ENCODE measurements around the gene RAB40A.
A peak's percentile ranks its signal among the peaks of the same experiment; 100 is the strongest.
"Not testable (repeated sequence)": the region's sequence is repeated elsewhere in the genome, so short reads cannot be mapped to it uniquely, and the experiment has no call there.

The RAB40A gene

DNA sequence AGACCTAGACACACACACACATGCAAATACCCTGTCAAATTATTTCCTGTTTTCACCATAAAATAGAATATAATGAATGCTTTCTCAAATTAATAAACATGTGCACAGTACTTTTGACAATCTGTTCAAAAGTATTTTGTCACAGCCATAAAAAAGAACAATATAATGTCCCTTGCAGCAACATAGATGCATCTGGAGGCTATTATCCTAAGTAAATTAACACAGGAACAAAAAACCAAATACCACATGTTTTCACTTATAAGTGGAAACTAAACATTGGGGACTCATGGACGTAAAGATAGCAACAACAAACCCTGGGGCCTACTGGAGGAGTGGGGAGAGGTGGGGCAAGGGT lies 15.5 kb downstream of the RAB40A start:
- DNase-seq (no peak), ATAC-seq (replicated peaks) (no peak)
- no peaks in the 10 kb centered on the region for H3K27me3 Mint-ChIP-seq
- H3K4me3 Mint-ChIP-seq = no peak overlapping the region
- no peaks in the 10 kb centered on the region for H3K36me3 Mint-ChIP-seq
- no peaks in the 10 kb centered on the region for H3K9me3 Mint-ChIP-seq
- H3K27ac Mint-ChIP-seq = no peak overlapping the region
- no peaks in the 10 kb centered on the region for H3K4me1 Mint-ChIP-seq

DNA sequence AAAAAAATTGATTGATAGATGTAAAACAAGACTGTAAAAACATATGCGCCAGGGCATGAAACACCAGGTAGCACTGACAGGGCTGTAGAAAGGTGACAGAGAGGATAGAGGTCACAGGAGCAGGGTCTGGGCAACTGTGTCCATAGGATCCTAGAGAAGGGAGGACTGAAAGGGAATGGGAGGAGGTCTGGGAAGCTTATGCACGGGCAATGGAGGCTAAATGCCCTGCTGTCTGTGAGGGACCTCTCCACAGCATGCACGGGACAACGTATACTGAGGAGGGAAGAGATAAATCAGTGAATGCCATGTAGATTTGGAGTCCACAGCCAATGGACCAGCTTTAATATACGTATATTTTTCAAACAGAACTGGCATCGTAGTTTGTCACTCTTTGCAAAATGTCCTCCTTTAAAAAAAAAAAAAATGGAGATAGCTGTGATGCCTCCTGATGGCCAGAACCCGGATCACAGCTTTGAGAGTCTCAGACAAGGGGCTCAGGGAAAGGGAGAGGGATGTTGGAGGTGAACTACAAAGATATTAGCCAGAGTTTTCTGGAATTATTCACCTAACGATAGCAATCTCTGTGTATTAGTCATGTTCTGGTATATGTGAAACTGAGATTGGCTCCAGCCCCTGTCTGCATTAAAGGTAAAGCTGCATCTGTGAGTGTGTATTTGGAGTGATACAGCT lies 16.0 kb downstream of the RAB40A start:
- no peaks in the 10 kb centered on the region for H3K27me3 Mint-ChIP-seq
- ATAC-seq (replicated peaks) = no peak
- no peak for DNase-seq
- H3K4me1 Mint-ChIP-seq = no peaks in the 10 kb centered on the region
- no peak overlapping the region for H3K4me3 Mint-ChIP-seq
- H3K27ac Mint-ChIP-seq = no peak overlapping the region
- no peaks in the 10 kb centered on the region for H3K36me3 Mint-ChIP-seq
- H3K9me3 Mint-ChIP-seq = no peaks in the 10 kb centered on the region

DNA sequence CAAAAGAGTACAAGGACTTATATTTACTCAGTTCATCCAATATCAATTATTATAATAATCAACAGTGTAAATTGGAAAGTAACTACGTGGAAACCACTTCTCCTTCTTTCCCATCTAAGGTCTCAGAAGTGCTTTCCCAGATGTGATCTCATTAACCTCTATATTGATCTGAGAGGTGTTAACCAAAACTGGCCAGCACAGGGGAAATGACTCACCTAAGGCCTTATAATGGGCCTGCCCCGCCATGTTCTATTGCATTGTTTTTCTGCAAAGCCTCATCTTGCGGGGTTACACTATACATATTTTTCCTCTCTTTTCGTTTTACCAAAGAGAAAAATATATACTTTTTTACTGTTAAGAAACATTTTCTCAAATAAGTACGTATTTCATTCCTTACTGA lies 20.5 kb downstream of the RAB40A start:
- ATAC-seq (replicated peaks) = no peak
- peaks cover 0 to 4% of the 10 kb centered on the region in 2 donors for H3K9me3 Mint-ChIP-seq

DNA sequence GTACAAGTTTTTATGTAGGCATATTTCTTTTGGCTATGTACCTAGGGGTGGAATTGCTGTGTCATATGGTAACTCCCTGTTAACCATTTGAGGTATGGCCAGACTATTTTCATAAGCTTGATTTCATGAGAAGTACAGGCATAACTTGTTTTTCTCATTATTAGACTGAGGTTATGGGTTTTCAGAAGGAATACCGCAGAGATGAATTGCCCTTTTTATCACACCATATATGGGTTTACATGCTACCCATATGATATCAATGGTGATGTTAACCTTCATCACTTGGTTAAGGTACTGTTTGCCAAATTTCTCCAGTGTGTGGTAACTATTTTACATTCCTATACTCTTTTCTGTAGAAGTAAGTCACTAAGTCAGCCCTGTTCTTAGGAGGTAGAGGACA lies 23.5 kb downstream of the RAB40A start:
- no peak for DNase-seq
- Mint-ChIP-seq H3K4me1 (peaks cover 5 to 10% of the 10 kb centered on the region in 2 donors), H3K9me3 (peaks cover 0 to 4% of the 10 kb centered on the region in 2 donors), H3K27me3 (peaks cover 0 to 7% of the 10 kb centered on the region in 2 donors), H3K36me3 (no peaks in the 10 kb centered on the region), H3K4me3 (no peak overlapping the region), H3K27ac (no peak overlapping the region)
- ATAC-seq (replicated peaks) = no peak

More for the DNA sequence above, 20.5 kb downstream of the RAB40A start:
- H3K4me3 Mint-ChIP-seq = no peak overlapping the region
- peaks cover 0 to 3% of the 10 kb centered on the region in 2 donors for H3K27me3 Mint-ChIP-seq
- DNase-seq = no peak
- H3K27ac Mint-ChIP-seq = no peak overlapping the region
- no peaks in the 10 kb centered on the region for H3K36me3 Mint-ChIP-seq
- H3K4me1 Mint-ChIP-seq = peaks cover 5 to 10% of the 10 kb centered on the region in 2 donors

DNA sequence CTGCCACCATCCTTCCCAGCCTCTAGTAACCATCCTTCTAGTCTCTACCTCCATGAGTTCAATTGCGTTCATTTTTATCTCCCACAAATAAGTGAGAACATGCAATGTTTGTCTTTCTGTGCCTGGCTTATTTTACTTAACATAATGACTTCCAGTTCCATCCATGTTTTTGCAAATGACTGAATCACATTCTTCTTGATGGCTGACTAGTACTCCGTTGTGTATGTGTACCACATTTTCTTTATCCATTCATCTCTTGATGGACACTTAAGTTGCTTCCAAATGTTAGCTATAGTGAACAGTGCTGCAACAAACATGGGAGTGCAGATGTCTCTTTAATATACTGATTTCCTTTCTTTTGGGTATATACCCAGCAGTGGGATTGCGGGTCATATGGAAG lies 25.7 kb downstream of the RAB40A start:
- not testable (repeated sequence) for H3K27ac Mint-ChIP-seq; H3K36me3 Mint-ChIP-seq; H3K27me3 Mint-ChIP-seq; H3K4me1 Mint-ChIP-seq; DNase-seq; H3K9me3 Mint-ChIP-seq; H3K4me3 Mint-ChIP-seq; ATAC-seq (replicated peaks)

DNA sequence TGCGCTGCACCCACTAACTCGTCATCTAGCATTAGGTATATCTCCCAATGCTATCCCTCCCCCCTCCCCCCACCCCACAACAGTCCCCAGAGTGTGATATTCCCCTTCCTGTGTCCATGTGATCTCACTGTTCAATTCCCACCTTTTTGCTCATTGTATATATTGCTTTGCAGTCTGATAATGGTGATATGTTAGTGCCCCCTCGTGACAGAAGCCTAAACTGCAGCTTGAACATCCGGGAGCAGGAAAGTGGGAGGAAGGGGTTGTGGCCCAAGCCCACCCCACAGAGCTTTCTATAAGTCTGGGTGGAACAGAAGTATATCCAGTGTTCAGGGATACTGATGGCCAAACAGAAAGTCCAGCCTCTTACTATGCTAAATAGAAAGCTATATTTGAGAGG lies 29.6 kb downstream of the RAB40A start:
- not testable (repeated sequence) for ATAC-seq (replicated peaks); H3K4me3 Mint-ChIP-seq; H3K36me3 Mint-ChIP-seq; H3K27ac Mint-ChIP-seq; H3K9me3 Mint-ChIP-seq; H3K27me3 Mint-ChIP-seq; H3K4me1 Mint-ChIP-seq; DNase-seq

DNA sequence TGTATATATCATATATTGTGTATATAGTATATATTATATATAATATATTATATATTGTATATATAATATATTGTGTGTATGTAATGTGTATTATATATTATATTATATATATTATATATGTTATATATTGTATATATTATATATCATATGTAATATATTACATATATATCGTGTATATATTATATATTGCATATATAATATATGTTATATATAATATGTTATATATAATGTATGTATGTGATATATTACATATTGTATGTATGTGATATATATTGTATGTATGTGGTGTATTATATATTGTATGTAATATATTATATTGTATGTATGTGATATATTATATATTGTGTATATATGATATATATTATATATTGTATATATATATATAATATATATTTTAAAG lies 30.5 kb downstream of the RAB40A start:
- H3K36me3 Mint-ChIP-seq = no peaks in the 10 kb centered on the region
- H3K4me3 Mint-ChIP-seq = no peak overlapping the region
- no peaks in the 10 kb centered on the region for H3K4me1 Mint-ChIP-seq
- no peaks in the 10 kb centered on the region for H3K9me3 Mint-ChIP-seq
- no peak overlapping the region for H3K27ac Mint-ChIP-seq
- DNase-seq (no peak), ATAC-seq (replicated peaks) (no peak)
- H3K27me3 Mint-ChIP-seq = peaks cover 0 to 3% of the 10 kb centered on the region in 2 donors

DNA sequence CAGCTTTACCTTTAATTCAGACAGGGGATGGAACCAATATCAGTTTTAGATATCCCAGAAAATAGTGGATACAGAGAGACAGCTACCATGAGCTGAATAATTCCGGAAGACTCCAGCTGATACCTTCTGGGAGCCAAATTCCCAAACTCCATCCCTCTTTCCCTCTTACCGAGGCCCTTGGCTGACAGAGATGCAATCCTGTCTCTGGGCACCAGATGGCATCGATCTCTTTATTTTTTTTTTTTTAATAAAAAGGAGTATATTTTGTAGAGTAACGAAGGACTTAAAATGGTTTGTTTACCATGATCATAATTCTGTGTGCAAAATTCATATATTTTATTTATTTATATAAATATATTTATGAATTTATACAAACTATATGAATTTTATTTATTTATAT lies 31.0 kb downstream of the RAB40A start:
- DNase-seq = no peak
- no peak overlapping the region for H3K27ac Mint-ChIP-seq
- ATAC-seq (replicated peaks) = no peak
- H3K4me3 Mint-ChIP-seq = no peak overlapping the region
- H3K9me3 Mint-ChIP-seq = no peaks in the 10 kb centered on the region
- no peaks in the 10 kb centered on the region for H3K27me3 Mint-ChIP-seq
- no peaks in the 10 kb centered on the region for H3K36me3 Mint-ChIP-seq
- H3K4me1 Mint-ChIP-seq = no peaks in the 10 kb centered on the region

DNA sequence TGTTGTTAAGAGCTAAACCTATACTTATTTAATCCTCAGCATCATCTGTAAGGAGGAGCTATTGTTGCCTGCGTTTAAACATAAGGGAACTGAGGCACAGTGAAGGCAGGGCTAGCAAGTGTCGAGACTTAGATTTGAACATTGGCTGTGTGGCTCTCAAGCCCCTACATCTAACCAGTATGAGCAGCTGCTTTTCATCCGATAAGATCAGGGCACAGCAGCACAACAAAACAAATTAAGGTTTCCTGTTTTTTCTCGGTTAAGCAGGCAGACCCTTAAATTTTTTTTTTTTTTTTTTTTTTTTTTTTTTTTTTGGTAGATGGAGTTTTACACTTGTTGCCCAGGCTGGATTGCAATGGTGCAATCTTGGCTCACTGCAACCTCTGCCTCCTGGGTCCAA lies 35.6 kb downstream of the RAB40A start:
- Mint-ChIP-seq H3K27ac (no peak overlapping the region), H3K4me1 (no peaks in the 10 kb centered on the region), H3K36me3 (no peaks in the 10 kb centered on the region), H3K27me3 (no peaks in the 10 kb centered on the region), H3K9me3 (no peaks in the 10 kb centered on the region), H3K4me3 (no peak overlapping the region)
- ATAC-seq (replicated peaks) (no peak), DNase-seq (no peak)

DNA sequence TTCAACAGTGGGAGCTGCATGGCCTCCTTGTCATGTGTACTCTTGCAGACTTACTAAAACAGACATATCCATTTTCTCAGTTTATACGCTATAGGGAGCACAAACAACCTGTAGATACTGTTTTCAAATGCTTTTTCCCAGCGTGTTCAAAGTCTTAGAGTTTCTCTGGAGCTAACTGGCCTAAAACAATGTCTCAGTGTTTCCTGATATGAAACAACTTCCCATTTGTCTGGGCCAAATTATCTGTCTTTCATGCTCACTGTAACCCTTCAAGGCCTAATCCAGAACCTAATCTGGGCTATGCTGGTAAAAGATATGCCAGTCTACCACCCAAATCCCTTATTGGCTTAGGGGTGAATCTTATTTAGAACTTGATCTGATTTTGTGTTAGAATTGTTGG lies 38.8 kb downstream of the RAB40A start:
- DNase-seq = no peak
- Mint-ChIP-seq H3K27ac (no peak overlapping the region), H3K36me3 (no peaks in the 10 kb centered on the region), H3K4me1 (no peaks in the 10 kb centered on the region), H3K4me3 (no peak overlapping the region), H3K9me3 (no peaks in the 10 kb centered on the region), H3K27me3 (no peaks in the 10 kb centered on the region)
- ATAC-seq (replicated peaks) = no peak

DNA sequence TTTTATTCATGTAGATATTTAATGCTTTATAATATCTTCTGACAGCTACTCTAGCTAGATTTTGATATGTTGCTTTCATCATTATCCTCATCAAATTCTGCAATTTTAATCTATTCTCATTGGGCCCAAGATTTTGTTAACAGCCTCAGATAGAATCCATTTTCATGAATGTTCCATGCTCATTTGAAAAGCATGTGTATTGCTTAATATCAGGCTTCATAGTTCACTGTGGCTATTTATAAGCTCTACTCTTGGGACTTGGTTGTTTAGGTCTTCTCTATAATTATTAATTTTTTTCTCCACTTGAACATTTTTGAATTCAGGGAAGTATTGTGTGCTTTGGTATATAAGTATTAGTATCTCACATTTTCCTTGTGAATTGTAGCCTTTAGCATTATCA lies 41.8 kb downstream of the RAB40A start:
- Mint-ChIP-seq H3K4me1 (no peaks in the 10 kb centered on the region), H3K4me3 (no peak overlapping the region), H3K36me3 (no peaks in the 10 kb centered on the region), H3K27ac (no peak overlapping the region), H3K9me3 (no peaks in the 10 kb centered on the region), H3K27me3 (no peaks in the 10 kb centered on the region)
- ATAC-seq (replicated peaks) (no peak), DNase-seq (no peak)

DNA sequence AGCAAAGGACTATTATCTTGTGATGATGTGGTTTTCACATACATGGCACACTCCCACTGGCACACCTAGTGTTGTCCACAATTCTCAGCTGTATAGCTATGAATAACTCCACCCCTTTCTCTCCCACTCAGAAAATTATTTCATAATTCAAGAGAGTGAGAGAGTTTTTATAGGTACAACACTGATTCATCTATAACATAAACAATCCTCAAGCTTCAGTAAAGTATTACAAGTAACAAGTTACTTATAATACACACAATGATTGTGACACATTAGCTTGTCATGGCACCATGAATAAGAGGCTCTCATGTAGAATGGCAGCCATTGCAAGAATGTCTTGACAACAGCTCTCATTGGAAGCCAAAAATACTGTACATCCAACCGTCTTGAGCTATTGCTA lies 43.9 kb downstream of the RAB40A start:
- no peak overlapping the region for H3K4me3 Mint-ChIP-seq
- H3K9me3 Mint-ChIP-seq = no peaks in the 10 kb centered on the region
- no peaks in the 10 kb centered on the region for H3K4me1 Mint-ChIP-seq
- no peak overlapping the region for H3K27ac Mint-ChIP-seq
- H3K36me3 Mint-ChIP-seq = no peaks in the 10 kb centered on the region
- no peak for ATAC-seq (replicated peaks)
- no peak for DNase-seq
- H3K27me3 Mint-ChIP-seq = no peaks in the 10 kb centered on the region

DNA sequence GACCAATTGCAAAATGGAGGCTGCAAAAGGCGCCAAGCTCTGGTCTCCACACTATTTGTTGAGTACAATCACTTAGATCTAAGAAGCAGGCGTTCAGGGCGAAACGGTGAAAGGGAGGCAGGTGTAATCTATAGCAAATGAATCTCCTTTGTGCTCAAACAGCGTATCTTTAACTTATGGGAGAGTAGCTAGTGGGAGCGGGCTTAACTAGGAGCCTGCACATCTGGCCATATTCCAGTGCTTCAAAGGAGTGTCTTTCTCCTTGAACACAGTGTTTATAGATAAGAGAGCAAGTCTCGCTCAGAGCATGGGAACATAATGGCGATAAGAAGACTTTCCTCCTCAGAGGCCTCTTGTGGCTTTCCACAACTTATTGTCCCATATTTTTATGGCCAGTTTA lies 49.3 kb downstream of the RAB40A start:
- not testable (repeated sequence) for H3K27me3 Mint-ChIP-seq; H3K9me3 Mint-ChIP-seq; DNase-seq; H3K4me3 Mint-ChIP-seq; H3K4me1 Mint-ChIP-seq; H3K27ac Mint-ChIP-seq; H3K36me3 Mint-ChIP-seq; ATAC-seq (replicated peaks)

DNA sequence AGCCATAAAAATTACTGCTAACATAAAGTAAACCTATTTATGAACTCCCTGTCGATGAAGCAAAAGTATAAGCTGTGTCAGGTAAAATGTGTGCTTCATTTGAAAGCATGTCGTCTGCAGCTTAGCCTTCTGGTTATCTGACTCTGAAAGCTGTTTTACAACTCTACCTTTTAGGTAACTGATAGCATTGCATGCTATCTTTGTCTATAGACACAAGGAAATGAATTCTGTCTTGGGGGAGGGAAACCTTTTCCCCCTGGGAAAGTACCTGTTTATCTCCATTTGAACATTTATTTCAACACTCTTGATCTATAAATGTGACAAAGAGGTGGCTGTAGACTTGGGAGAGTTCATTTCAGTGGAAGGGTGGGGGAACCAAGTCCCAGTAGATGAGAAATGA lies 51.4 kb downstream of the RAB40A start:
- Mint-ChIP-seq H3K4me3 (no peak overlapping the region), H3K27ac (no peak overlapping the region), H3K27me3 (peaks cover 6 to 13% of the 10 kb centered on the region in 2 donors), H3K9me3 (no peaks in the 10 kb centered on the region), H3K36me3 (no peaks in the 10 kb centered on the region), H3K4me1 (peaks cover 2 to 5% of the 10 kb centered on the region in 2 donors)
- no peak for DNase-seq
- ATAC-seq (replicated peaks) = no peak

DNA sequence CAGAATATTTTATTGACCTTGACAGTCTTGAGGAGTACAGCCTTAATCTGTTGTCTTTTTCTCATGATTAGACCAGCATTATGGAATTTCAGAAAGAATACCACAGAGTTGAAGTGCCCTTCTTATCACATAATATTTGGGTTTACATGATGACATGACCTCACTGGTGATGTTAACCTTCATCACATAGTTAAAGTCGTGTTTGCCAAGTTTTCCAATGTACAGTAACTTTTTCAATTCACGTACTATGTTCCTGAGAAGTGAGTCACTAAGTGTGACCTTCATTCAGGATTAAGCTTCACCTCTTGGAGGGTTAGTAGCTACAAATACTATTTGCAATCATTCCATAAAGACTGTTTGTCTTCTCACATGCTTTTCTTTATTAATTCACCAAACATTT lies 52.1 kb downstream of the RAB40A start:
- H3K27ac Mint-ChIP-seq = no peak overlapping the region

DNA sequence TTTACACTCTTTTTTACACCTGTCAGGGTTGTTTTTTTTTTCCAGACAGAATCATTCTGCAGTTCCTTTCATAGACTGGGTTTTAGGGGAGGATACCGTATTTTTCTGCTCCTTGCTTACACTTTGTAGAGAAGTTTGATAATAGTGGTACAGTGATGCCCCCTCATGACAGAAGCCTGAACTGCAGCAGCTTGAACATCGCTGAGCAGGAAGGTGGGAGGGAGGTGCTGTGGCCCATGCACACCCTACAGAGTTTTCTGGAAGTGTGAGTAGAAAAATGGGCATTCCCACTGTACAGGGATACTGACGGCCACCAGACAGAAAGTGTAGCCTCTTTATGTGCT lies 54.5 kb downstream of the RAB40A start:
- no peaks in the 10 kb centered on the region for H3K9me3 Mint-ChIP-seq
- no peak overlapping the region for H3K27ac Mint-ChIP-seq
- peaks cover 2 to 5% of the 10 kb centered on the region in 2 donors for H3K4me1 Mint-ChIP-seq
- peak overlapping the region; percentile 77 to 91 for H3K4me3 Mint-ChIP-seq
- peaks cover 0 to 2% of the 10 kb centered on the region in 2 donors for H3K36me3 Mint-ChIP-seq
- DNase-seq = peak; percentile 58
- ATAC-seq (replicated peaks) = peak; percentile 92 to 94
- peaks cover 14 to 17% of the 10 kb centered on the region in 2 donors for H3K27me3 Mint-ChIP-seq

More for the DNA sequence above, 52.1 kb downstream of the RAB40A start:
- Mint-ChIP-seq H3K27me3 (peaks cover 11 to 17% of the 10 kb centered on the region in 2 donors), H3K36me3 (peaks cover 0 to under 1% of the 10 kb centered on the region in 2 donors), H3K9me3 (no peaks in the 10 kb centered on the region), H3K4me1 (peaks cover 2 to 5% of the 10 kb centered on the region in 2 donors), H3K4me3 (no peak overlapping the region)
- DNase-seq (no peak), ATAC-seq (replicated peaks) (no peak)

All from stimulated activated naive B cell treated with anti-CD40 and anti-IgM and Interleukin-4, amounts not matched to agents 10 μg/mL and 1 μg/mL and 100 μg/mL, for 72 hours (primary cell).